IPS-NIHi7 (cell line): ENCODE results near the gene CLEC2D.
A peak's percentile ranks its signal among the peaks of the same experiment; 100 is the strongest.
"Not testable (repeated sequence)": the region's sequence is repeated elsewhere in the genome, so short reads cannot be mapped to it uniquely, and the experiment has no call there.

Experiments used
- DNase-seq: peaks from one replicate; pipeline ENCODE4 v3.0.0; 2012; ENCODE audit warnings: mixed read lengths; ENCODE audit errors: extremely low spot score

Gene CLEC2D, protein sequence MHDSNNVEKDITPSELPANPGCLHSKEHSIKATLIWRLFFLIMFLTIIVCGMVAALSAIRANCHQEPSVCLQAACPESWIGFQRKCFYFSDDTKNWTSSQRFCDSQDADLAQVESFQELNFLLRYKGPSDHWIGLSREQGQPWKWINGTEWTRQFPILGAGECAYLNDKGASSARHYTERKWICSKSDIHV

DNA sequence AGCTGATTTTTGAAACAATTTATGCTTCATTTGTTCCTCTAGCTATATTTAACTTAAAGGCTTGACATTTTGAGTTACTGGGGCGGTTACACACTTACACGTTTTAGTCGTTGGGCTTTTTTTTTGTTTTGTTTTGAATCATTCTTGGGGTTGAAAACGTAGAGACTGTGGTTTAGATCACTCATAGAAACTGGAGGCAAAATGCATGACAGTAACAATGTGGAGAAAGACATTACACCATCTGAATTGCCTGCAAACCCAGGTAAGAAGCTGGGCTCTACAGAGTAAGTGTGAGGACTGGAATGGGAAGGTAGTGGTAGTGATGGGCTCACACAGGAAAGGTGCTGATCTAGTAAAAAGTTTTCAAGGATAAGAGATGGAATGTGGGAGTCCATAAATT, at the start of gene CLEC2D:
Gene CLEC2D (plus strand): TSS at position 180 of the 400 bp plus-strand sequence. CDS start 22 bp downstream, at position 202.
- DNase-seq, result no peak

DNA sequence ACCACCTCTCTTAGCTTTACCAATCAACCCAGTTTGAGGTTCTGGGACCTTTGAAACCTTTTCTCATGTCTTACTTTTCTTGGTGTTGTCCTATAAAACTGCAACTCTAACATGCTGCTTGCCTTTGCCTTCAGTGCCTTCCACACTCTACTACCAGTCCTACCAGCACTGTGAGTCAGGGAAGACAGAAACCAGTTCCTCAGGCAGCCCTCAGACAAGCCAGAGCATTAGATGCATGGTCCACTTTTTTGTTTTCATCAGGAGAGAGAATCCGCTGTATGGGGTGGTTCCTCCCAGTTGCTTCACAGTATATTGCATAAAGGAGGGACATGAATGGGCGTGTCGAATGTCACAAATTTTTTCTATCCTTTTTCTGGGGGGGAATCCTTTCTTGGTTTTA, 44.5 kb upstream of the CLEC2D start:
- DNase-seq, result no peak

DNA sequence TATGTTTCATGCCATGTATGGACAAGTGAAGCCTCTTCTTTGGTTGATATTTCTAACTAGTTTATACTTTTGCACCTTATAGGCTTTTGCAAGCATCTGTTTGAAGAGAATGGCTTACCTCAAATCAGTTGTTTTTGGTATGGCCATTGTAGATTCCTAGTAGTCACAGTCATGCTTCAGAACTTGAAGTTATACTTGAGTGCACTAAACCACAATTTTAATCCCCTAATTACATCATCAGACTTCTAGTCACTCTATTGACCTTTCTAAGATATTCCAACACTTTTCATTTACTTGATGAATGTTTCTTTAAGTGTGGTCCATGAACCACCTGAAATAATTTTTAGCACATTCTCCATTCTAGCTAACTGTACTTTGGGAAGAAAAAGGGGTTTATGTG, 43.2 kb upstream of the CLEC2D start:
- DNase-seq, result no peak

DNA sequence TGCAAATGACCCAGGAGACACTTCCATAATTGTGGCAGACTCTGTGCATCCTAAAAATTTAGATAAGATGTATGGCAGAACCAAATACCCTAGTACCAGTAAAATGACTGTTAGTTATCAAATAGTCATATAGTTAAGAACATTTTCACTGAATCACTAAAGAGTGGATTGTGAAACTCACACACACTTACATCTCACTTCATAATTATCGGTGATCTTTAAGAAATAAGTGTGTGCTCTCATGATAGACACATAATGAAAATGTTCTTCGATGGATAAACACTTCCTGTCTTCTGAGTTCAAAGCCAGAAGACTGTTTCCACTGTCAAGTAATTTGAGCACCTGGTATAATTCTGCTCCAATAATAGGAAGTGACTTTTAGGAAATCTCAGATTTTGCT, 42.7 kb upstream of the CLEC2D start:
- DNase-seq, result no peak

DNA sequence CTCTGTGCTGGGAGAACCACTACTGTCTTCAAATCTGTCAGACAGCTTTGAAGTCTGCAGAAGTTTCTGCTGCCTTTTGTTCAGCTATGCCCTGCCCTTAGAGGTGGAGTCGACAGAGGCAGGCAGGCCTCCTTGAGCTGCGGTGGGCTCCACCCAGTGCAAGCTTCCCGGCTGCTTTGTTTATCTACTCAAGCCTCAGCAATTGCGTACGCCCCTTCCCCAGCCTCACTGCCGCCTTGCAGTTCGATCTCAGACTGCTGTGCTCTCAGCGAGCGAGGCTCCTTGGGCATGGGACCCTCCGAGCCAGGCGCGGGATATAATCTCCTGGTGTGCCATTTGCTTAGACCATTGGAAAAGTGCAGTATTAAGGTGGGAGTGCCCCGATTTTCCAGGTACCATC, 36.7 kb upstream of the CLEC2D start:
- DNase-seq, result no peak

DNA sequence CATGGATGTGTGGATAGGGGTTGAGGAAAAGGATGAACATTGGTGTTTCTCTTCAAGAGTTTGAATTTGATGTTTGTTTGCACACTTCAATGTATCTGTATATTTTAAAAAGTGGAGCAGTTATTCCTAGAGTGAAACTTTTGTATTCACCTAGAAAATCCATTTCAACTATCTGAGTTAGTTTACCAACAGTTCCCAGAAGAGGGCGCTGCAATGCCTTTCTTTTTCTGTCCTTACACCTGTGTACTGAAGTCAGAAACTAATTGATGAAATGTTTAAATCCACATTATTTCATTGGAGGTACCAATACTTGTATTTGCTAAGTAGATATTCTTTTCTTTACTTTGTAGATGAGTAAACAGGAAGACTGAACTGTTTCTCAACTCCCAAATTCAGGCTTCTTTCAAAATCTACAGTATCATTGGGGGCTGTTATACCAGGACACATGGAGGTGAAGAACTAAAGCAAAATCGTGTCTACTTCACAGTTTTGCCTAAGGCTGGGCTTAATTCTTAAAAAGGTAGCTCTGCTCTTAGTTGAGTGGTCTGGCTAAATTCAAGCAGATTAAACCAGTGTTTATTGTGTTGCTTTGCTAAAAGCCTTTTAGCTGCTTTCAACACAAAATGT, 35.2 kb upstream of the CLEC2D start:
- peak; percentile 48 for DNase-seq

DNA sequence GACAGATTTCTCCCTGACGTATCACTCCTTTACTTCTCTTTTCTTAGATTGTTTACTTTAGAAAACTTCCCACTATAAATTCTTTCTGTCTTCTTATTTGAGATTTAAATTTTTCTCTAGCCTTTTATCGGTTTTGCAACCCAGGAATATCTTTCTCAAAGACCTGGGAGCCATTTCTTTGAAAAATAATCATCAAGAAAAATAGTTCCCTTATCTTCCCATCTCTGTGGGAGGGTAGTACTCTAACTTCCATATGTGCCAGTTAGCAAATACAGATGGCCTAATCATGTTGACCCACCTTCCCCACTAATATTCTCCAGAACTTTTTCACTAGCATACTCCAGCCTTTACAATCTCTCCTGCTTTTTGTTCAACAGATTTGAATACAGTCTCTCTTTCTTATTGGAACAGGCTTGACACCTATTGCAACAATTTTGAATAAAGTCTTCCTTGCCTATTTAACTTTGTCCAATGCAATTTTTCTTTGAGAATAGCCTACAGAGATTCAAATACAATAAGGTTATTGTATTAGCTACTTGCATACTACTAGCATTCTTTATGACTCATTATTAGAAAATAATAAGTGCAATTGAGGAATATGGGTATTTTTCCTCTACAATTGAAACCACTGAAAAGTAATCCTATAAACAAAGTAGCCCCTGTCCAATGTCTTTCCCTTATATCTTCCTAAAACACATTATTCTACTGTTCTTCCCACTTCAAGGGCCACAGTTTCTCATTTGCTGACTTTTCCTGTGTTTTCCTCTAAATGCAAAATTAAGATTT, 34.4 kb upstream of the CLEC2D start:
- DNase-seq, result no peak

DNA sequence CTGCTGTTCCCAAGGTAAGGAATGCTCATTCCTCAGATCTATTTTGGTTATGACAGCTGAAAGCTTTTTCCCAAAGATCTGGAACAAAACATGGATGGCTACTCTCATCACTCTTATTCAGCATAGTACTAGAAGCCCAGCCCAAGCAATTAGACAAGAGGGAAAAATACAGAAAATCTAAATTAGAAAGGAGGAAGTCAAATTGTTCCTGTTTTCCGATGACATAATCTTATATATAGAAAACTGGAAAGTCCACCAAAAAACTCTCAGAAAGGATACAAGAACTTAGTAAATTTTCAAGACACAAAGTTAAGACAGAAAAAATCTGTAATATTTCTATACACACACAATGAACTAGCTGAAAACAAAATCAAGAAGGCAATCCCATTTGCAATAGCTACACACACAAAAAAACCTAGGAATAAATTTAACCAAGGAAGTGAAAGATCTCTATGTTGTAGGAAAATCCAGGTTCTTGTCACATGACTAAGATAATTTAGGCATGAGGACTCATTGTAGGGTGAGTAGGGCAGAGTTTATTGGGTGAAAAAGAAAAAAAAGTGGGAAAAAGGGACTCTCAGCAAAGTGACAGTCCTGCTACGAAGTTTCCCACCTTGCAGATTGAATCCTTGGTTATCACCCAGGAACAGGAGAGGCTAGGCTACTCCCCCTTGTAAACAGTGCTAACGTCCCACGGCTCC, 33.2 kb upstream of the CLEC2D start:
- DNase-seq, result no peak

DNA sequence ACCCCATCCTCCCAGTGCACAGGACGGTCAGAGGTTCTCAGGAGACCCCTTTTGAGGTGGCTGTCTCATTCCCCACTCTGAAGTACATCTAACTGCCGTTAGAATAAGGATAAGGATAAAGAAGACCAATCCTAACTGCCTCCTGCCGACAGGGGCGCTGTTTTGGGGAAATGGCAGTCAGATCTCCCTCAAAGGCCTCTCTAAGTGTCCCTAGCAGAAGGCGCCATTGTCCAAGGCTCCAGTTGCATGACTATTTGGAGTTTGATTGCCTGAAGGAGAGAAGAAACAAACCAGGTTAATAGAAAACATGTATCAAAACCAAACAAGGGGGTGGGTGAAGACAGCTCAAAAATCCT, 32.7 kb upstream of the CLEC2D start:
- DNase-seq, result no peak

DNA sequence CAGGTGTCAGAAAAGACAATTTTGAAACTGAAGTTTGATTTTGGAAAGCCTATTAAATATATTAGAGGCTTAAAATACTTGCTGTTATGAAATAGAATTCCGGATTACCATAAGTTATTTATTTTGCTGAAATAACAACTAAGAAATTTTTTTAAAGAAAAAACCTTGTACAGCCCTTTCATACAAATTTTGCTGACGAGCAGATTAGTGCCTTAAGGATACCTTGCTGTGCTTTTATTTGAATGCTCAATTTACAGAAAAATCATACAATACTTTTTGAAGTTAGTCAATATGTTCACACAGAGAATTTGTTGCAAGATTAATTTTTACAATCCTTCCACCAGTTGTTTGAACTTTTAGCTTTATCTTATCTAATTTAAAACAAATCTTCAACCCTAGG, 29.5 kb upstream of the CLEC2D start:
- no peak for DNase-seq

DNA sequence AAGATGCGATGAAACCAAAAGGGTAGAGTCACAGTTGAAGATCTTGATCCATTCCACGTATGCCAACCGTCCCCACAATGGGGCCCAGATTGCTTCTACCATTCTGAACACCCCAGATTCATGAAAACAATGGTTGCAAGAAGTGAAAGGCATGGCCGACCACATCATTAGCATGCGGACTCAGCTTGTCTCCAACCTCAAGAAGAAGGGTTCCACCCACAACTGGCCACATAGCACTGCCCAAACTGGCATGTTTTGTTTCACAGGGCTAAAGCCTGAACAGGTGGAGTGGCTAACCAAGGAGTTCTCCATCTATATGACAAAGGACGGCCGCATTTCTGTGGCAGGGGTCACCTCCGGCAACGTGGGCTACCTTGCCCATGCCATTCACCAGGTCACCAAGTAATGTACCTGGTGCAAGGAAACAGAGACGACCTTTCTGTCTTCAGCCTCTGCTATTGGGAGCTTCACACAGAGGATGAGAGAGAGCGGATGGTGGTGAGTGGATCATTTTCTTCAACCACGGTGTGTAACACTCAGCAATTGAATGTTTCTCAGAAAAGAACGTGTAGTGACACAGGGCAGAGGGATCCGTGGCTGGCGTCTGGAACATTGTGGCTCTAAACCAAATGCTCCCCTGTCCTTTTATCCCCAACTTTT, 26.8 kb upstream of the CLEC2D start:
- DNase-seq, result no peak

DNA sequence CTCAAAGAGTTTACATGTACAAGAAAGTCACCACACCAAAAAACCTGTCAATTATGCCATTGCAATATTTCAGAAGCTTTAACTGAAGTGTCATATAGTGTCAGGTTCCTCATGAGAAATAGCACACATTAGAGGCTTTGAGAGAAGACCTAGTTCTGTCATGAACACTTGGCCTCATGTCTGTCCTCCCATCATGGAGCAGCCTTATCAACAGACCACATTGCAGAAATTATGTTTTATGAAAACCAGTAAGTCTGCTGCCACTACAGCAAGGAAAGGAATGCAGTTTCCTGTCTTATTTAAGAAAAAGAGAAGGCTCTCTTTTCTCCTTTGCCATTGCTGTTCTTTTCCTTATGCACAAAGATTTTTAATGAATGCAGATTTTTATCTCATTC, 26.2 kb upstream of the CLEC2D start:
- no peak for DNase-seq

DNA sequence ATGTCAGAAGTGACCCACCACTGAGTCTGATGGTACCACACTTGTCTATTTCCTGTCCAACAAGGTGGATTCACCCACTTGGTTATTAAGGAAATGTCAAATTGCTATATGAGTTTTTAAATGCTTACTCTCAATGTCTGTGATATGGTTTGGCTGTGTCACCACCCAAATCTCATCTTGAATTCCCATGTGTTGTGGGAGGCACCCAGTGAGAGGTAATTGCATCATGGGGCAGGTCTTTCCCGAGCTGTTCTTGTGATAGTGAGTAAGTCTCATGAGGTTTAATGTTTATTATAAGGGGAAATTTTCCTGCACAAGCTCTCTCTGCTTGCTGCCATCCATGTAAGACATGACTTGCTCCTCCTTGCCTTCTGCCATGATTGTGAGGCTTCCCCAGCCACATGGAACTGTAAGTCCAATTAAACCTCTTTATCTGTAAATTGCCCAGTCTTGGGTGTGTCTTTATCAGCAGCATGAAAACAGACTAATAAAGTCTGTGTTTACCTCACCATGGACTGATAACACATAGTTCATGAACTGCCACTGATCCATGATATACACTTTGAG, 24.4 kb upstream of the CLEC2D start:
- not testable (repeated sequence) for DNase-seq

DNA sequence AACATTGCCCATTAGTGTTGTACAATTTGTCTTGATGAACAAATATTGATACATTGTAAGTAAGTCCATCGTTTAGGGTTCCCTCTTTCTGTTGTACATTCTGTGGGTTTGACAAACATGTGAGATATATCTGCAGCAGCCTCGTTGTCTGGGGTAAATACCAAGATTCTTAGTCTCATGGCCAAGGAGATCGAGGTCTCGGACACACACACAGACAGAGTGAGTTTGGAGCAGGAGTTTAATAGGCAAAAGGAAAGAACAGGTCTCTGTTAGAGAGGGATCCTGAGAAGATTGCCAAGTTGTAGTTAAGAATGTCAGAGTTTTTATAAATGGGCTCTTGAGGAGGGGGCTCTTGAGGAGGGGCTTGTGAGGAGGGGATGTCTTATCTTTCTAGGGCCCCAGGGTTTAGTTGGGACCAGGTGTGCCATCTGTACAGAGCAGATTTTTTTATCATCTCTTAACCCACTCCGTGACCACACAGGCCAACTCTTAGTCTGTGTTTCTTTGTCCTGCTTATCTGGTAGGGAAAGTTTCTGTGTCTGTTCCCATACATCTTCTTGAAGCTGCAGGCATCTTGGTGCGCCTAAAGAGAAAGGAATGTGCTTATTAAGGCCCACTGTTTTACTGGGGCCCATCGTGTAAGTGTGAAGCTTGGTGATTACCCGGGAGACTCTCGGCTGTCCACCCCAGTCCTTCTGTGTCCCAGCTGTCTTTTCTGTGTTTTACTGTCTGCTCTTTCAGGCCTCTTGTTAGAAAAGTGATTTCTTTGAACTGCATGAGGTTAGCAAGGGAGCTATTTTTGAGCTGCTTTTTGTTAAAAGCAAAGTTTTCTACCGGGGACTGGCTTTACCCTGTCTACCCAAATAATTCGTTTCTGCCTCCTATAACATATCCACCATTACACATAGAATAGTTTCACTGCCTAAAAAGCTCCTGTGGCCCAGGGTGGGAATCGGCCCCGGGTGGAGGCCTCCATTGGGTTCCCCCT, 22.4 kb upstream of the CLEC2D start:
- DNase-seq, result no peak

DNA sequence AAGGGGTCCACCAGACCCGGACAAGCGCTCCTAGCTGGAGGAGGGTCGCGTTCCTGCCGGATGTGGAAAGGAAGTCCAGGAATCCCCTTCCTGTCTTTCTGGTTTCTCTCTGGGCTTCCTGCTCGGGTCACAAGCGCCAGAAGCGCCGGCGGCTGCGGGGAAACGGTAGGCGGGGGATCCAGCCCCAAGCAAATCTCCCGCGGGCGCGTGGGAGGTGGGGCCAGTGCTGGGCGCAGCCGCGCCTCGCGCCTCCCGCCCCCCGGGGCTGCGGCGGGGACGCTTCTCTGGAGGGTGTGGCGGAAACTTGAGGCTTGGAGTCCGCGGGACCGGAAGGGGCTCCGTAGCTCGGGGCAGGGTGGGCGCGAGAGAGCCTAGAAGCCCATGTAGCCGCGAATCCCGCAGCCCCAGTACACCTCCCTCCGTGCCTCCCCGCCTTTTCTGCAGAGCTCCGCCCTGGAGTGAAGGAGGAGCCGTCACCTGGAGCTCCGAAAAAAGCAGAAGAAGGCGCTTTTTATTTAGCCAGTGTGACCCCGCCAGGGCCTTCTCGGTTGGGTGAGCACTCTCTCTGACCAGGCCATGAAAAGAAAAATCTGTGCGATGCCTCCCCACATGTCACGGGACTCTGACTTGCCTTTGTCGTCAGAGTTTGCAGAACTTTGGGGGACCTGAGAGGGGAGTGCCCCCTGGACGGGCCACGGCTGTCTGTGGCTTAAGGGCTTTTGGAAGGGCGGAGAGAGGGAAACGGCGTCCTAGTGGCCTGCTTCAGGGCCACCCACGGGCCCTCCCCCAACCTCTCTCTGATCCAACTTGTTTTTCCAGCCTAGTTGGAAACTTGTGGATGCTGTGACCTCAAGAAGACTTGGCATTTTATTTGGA, 21.4 kb upstream of the CLEC2D start:
- peak; percentile 88 for DNase-seq

DNA sequence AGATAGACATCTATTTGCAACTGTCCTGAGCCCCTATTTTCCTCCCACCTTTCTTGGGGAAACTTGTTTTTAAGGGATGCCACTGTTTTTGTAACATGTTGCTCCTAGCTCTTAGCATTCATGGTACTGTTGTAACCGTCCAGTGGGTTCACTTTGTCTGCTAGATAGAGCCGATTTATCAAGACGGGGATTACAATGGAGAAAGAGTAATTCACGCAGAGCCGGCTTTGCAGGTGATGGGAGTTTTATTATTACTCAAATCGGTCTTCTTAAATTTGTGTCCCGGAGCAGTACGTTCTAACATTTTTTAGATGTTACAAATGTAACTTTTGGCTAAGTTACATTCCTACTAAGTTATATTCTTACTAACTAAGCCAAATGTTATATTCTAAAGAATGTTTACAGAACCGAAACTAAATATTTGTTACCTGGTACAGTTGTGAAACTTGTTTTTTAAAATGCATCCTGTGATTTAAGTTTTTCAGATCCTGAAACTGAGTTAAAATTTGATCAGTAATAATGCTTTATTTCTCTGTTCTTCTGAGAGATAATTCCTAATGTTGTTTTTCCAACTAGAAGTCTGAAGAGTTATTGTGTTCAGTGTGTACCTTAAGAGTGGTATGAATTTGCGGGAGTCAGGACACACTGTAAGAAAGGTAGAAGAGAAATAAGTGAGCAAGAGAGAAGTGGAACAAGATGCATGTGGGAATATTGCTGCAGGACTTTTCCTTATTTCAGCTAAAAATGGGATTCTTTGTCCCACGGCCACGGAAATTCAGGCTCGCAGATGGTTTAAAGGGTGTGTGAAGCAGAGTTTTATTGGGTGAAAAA, 20.6 kb upstream of the CLEC2D start:
- DNase-seq, result no peak

DNA sequence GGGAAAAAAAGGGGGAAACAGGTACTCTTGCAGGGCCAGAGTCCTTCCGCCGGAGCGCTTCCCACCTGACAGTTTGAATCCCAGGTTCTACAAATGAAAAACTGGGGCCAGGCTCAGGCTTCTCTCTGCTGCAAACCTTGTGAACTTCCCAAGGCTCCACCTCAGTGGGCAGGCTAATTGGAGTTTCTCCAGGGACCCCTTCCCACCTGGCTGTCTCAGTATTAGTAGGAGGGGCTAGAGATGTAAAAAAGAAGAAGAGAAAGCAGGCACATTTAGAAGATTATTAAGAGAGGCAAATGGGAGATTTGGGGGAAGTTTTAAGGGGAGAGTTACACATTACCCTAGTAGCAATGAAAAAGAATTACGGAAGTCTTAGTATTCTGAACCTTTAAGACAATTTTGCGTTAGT, 20.0 kb upstream of the CLEC2D start:
- no peak for DNase-seq

DNA sequence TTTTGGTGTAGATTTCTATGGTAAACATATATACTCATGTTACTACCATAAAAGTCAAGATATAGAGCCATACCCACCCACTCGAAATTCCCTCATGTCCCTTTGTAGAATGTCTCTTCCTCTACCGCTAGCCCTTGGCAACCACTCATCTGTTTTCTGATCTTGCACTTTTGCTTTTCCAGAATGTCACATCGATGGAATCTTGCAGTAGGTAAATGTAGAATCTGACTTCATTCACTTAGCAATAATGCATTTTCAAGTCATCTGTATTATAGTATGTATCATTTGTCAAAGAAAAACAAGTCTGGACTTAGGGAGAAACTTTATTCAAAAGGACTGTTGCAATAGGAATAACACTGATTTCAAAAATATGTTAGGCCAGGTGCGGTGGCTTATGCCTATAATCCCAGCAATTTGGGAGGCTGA, 19.3 kb upstream of the CLEC2D start:
- no peak for DNase-seq
